HG02885 (cell line): ENCODE data around the gene MSMP.

Experiments used
- ATAC-seq: cut with Tn5 transposase; IDR thresholded peaks from one replicate; pipeline ENCODE4 v1.9.1; 2021; ENCODE audit warnings: mild to moderate bottlenecking; ENCODE audit not compliant: unreplicated experiment, poor library complexity

Gene MSMP

DNA sequence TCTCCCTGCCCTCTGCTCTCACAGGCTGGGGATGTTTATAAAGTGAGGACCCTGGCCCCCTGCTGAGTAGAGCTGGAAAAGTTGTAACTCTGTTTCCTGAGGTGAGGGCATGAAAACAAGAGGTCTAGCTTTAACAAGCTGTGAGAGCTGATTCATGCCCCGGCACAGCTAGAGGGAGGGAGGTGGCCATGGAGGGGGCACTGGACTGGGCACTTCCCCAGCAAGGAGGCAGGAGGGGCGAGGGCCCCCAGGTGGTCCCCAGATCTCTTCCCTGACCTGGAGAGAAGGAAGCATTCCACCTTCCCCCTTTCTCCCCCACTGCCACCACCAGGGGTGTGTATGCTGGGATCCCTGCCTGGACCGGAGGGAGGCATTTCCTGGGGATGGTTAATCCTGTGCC is at the start of gene MSMP:
Gene MSMP (minus strand): TSS at position 13 of the 400 bp plus-strand sequence. CDS start 147 bp downstream, outside the sequence.
- ATAC-seq = no peak

- no peak for ATAC-seq
Measured at GRCh38 chr9:35801328-35802128, 47.5 kb upstream of the MSMP start.

DNA sequence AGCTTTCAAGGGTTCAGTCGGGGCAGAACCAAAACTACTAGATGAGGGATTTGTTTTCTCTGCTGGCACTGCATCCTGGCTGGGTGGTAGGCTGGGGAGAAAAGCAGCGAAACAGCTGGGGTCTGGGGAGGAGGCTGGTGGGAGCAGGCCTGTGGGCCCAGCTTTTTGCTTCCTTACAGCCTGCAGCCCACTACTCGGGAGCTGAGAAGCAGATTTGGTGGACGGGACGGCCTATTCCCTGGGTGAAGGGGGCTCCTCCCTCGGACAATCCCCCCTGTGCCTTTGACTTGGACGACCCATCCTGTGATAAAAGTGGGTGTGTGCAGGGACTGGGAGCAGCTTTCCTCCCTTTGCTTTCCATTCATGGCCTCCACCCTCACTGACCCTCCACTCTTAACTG is 46.5 kb upstream of the MSMP start:
- ATAC-seq = no peak

DNA sequence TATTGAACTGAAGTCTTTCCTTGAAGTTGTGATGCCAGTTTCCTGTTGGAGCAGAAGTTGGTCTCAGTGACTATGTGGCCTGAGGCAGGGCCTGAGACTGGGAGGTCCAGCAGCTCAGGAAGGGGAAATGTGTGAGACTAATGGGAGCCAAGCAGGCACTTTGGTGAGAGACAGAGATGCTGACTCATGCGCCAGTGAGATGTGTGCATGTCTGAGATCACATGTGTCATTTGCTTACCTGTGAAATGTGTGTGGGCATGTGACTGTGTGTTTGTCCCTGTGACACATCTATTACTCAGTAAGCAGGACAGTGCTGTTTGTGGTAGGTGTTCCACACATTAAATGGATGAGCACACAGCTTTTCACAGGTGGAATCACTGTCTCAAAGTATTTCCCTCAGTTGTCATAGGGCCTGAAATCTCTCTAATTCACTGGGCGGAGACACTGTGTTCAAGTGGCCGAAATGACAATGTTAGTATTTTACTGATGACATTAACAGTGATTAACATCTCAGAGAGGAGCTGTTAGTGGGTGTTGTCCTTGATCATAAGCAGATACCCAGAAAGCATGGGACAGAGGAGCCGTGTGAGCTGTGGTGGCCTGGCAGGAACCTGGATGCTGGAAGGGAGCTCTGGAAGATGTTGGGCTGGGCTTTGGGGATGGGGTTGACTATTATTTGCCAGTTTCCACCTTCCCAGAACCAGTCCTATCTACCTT is 44.7 kb upstream of the MSMP start:
- no peak for ATAC-seq

- ATAC-seq = no peak
Measured at GRCh38 chr9:35797311-35798109, 43.4 kb upstream of the MSMP start.

DNA sequence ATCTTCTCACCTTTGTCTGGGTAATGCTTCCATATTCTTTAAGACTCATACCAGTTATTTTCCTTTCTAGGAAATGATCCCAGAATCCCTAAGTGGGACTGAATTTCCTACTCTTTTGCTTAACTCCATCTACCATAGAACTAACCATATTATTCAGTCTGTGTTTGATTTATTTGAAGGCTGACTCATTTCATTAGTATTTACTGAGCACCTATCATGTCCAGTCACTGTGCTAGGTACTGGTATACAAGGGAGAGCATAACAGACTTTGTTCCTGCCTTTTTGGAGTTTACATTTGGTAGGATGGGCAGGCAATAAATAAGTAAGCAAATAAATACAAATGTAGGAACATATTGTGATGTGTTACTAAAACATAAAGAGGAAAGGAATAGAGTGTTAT is 41.6 kb upstream of the MSMP start:
- no peak for ATAC-seq

DNA sequence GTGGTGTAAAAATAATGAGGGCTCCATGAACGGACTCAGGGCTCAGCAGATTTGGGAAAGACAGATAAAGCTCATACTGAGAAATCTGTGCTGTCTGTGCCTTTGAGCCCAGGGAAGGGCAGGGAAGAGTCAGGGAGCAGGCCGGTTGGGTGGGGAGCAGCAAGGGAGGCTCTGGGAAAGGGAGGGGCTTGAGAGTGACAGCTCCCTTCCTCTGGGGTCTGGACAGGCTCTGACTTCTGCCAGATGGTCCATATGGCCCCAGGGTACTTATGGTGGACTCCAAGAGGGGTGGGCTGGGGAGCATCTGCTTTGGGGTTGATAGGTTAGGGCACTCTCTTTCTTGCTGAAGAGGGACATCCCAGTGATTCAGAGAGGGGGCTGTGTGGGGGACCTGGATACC is 39.4 kb upstream of the MSMP start:
- no peak for ATAC-seq

GRCh38 chr9:35792826-35793225 is 38.8 kb upstream of the MSMP start:
- no peak for ATAC-seq

DNA sequence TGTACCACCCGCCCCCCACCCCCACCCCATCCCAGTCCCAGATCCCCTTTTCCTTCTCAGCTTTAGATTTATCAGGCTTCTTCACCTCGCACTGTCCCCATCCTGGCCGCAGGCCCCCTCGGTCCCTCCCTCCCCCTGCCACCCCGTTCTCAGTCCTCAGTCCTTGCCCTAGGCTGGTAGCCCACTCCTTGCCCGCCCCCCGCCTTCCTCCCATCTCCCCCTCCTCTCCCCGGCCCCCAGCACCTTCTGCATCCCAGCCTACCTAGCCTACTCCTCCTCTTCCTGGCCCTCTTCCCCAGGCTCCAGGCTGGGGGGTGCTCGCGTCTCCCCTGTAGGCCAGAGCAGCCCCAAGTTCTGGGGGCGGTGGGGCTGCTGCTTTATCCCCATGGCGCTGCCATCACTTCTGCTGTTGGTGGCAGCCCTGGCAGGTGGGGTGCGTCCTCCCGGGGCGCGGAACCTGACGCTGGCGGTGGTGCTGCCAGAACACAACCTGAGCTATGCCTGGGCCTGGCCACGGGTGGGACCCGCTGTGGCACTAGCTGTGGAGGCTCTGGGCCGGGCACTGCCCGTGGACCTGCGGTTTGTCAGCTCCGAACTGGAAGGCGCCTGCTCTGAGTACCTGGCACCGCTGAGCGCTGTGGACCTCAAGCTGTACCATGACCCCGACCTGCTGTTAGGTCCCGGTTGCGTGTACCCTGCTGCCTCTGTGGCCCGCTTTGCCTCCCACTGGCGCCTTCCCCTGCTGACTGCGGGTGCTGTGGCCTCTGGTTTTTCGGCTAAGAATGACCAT is 38.1 kb upstream of the MSMP start:
- ATAC-seq = no peak

DNA sequence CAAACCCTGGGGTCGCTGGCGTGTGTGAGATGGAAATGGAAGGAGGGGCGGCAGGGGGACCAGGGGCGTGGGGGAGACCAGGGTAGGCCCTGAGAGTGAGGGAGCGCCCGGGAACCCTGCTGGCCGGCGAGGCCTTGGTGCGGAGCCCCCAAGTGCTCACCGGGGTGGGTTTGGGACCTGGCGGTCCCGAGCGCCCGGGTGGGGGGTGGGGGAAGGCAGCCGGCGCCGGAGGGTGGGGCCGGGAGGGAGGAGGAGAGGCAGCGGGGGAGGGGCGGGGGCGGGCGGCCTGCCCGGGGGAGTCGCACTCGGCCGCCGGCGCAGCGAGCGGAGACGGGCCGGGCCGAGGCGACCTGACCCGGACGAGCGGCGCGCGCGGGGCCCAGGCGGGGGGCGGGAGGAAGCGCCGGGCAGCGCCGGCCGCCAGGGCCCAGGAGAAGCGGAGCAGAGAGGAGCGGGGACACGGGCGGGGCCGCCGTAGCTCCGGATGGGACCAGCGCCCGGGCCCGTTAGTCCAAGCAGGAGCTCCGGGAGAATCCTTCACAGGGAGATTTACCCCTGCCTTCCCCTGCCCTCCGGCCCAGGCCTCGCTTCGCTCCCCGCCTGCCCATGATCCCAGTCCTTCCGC is 37.3 kb upstream of the MSMP start, which contains the start of gene NPR2:
Gene NPR2 (plus strand): TSS at position 295 of the 625 bp plus-strand sequence. CDS start 818 bp downstream, outside the sequence.
- ATAC-seq = no peak

GRCh38 chr9:35790385-35791296 is 36.6 kb upstream of the MSMP start:
- ATAC-seq = no peak

DNA sequence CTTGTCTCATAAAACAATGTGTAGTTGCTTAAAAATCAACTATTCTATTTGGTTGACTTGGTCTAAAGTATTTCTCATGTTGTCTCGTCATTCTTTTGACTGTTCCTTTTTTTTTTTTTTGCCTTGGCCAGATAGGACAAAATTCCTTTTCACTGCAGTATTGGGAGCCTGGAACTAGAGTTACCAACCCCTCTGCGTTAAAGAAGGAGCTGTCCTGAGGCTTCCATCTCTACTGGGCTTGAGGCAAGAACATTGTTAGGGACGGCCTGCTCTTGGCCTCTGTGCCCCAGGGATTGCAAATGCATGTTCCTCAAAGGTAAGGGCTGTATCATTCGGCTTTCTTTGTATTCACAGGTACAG is 35.9 kb upstream of the MSMP start:
- ATAC-seq = no peak

DNA sequence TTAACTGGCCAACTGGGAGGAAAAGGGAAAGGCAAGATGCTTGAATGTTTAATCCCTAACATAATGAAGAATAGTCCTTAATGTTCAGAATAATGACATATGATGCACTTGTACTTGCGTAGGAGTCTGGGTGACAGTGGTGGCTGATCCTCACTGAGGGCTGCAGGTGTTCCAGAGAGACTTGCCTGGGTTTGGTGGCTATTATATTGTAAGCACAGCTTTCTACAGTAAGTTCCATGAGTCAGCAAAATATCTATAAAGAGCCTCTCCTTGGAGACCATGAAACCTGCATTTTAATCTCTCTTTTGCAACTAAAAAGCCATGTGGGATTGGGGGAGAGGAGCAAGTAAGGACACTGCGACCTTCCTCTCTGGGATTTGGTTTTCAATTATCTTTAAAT is 35.5 kb upstream of the MSMP start:
- no peak for ATAC-seq

DNA sequence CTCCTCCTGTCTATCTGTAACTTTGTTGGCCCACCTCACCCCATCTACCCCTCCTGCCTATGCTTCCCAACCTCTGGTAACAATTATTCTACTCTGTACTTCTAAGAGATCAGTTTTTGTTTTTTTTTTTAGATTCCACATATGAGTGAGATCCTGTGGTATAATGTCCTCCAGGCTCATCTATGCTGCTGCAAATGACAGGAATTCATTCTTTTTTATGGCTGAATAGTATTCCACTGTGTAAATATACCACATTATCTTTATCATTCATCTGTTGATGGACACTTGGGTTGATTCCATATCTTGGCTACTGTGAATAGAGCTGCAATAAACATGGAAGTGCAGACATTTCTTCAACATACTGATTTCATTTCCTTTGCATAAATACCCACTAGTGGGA is 29.3 kb upstream of the MSMP start:
- ATAC-seq = no peak

DNA sequence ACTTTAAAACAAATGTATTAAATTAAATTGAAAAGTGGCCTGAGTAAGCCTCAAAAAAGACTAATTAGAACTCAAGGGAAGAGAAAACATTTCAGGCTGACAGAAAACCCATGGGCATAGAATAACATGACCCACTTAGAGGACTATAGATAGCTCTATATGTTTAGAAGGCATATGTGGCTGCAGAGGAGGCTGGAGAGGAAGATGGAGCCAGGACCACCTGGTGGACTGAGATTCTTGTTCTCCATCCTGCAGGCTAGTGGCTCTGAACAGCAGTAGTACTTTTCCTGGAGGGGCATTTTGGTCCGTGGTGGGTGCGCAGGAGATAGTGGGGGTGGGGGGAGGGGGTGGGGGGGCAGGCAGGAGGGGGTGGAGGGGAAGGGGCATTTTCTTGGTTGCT is 27.0 kb upstream of the MSMP start:
- ATAC-seq = no peak

GRCh38 chr9:35778496-35778895 is 24.4 kb upstream of the MSMP start:
- ATAC-seq = no peak

DNA sequence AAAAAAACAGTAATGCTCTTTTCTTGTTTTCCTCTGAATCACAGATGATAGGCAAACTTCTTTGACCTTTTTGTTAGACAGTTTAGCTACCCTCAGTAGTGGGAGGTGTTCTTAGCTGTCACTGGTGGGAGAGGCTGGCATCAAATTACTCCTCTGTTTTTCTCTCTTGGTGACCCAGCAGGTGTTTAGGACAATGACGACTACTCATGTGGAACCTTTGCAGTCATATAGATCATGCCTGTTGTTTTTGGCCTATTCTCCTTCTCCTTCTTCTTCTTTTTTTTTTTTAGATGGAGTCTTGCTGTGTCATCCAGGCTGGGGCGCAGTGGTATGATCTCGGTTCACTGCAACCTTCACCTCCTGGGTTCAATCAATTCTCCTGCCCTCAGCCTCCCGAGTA is 21.9 kb upstream of the MSMP start:
- ATAC-seq = no peak

DNA sequence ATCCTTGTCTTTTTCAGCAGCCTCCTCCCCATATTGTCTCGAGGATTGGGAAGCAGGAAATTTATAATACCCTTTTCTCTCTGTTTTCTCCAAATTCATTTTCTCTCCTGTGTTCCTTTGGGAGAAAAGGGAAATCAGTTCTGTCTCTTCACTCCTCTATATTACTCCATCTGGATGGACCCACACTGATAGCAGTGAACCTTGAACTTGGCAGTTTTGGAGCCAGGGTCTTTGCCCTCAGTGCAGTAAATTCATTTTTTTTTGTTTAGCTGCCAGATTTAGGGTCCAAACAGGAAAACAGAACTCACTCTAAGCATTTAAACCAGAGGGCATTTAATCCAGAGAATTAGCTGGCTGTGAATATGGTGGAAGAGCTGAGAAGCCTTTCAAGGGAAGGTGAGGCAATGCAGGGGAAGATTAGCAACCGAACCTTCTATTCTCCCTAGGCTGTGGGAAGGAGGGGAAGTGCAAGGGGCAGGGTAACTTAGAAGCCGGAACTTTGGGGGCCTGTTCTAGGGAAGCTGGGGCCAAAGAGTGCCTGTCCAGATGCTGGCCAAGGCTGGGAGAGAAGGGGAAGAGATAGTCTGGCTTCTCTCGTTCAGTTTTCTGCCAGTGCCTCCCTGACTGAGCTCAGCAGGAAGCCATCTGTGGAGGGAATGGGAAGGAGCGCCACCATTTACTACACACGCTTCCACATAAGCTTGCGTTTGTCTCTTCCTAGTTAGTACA is 21.0 kb upstream of the MSMP start:
- no peak for ATAC-seq
